GM12872 (cell line): ENCODE results near the gene ADARB2.

Experiments
- TF ChIP-seq, protein P1 (sequence below): IDR thresholded peaks from 3 replicates; pipeline ENCODE4 v1.5.1; 2011; ENCODE audit warnings: low read depth, mild to moderate bottlenecking, low read length, moderate library complexity; ENCODE audit not compliant: insufficient read depth

ADARB2 gene

GRCh38 chr10:1530871-1531517 is 206.3 kb downstream of the ADARB2 start:
- TF ChIP-seq, protein P1, sequence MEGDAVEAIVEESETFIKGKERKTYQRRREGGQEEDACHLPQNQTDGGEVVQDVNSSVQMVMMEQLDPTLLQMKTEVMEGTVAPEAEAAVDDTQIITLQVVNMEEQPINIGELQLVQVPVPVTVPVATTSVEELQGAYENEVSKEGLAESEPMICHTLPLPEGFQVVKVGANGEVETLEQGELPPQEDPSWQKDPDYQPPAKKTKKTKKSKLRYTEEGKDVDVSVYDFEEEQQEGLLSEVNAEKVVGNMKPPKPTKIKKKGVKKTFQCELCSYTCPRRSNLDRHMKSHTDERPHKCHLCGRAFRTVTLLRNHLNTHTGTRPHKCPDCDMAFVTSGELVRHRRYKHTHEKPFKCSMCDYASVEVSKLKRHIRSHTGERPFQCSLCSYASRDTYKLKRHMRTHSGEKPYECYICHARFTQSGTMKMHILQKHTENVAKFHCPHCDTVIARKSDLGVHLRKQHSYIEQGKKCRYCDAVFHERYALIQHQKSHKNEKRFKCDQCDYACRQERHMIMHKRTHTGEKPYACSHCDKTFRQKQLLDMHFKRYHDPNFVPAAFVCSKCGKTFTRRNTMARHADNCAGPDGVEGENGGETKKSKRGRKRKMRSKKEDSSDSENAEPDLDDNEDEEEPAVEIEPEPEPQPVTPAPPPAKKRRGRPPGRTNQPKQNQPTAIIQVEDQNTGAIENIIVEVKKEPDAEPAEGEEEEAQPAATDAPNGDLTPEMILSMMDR = no peak

GRCh38 chr10:1529806-1530413 is 207.4 kb downstream of the ADARB2 start:
- TF ChIP-seq, protein P1 = no peak

GRCh38 chr10:1527951-1528350 is 209.4 kb downstream of the ADARB2 start:
- TF ChIP-seq, protein P1 = no peak

DNA sequence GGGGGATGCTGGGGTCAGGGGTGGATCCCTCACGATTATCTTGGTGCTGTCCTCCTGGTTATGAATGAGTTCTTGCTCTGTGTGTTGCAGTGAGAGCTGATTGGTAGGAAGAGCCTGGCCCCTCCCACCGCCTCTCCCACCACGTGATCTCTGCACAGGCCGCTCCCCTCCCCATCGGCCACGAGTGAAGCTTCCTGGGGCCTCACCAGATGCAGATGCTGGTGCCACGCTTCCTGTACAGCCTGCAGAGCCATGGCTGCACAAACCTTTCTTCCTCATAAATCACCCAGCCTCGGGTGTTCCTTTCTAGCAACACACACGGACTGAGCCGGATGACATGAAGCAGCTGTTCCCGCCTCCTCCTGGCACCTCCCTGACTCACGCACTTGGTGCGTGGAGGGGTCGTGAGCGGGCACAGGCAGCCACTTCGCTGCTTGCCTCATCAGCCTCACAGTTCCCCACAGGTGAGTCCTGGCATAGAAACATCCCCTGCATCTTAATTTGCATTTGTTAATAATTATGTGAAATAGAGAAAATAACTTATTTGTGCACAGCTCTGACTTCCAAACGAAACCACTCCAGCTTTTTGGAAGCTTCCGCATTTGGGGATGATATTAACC is 210.8 kb downstream of the ADARB2 start:
- TF ChIP-seq, protein P1 = no peak

DNA sequence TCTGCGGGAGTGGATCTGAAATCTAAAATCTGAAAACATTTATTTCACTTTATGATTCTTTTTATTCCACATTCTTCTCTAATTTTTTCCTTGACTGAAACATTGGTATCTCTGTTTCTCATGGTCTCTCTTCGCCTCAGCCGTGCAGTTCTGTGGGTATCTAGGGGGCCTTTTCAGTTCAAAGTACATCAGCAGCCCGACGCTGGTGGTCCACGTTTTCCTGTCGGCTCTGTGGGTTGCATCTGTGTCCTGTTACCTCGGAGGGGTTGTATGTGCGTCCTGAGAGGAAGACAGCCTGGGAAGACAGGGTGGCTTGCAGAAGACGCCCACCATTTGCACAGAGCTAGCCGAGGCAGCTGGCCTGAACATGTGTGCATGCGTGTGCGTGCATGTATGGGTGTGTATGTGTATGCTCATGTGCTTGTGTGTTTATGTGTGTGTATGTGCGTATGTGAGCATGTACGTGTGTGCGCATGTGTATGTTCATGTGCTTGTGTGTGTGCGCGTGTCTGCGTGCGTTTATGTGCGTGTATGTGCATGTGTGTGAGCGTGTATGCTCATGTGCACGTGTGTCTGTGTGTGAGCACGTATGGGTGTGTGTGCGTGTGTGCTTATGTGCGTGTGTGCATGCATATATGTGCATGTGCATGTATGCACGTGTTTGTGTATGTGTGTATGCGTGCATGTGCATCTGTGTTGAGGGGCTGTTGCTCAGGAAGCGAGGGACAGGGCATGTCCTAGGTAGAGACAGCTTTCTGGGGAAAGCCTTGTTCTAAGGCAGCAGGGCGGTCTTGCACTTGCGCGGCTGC is 211.8 kb downstream of the ADARB2 start:
- TF ChIP-seq, protein P1 = no peak

DNA sequence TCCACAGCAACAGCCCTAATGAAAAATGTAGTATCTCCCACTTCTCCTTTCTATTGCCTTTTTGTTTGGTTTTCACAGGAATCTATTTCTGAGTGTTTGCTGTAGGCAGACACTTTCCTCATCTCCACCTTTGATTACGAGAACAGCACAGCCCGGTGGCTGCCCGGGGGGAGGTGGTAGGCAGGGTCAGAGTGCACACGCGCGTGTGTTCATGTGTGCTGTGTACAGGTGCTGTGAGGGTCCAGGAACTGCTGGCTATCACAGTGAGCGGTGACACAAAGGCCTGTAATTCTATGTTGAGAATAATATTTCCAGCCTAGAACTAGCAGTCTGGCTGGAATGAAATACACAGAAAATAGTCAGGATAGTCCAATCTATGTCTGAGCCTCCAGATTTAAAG is 212.8 kb downstream of the ADARB2 start:
- TF ChIP-seq, protein P1 = no peak

DNA sequence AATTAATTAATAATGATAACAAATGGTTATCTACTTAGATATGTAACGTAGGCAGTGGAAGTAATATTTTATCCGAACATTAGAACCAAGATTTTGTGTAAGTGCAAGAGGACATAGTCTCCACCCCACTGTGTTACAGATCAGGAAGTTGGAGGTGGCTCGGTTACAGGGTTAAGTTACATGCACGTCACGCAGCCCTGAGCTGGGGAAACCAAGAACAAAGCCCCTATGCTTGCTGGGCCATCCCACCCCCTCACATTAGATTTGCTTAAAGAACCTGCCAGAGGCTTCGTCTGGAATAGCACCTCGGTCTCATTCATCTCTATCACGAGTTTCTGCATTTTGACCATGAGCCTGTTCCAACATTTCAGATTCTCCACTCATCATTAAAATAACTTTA is 214.1 kb downstream of the ADARB2 start:
- TF ChIP-seq, protein P1 = no peak
